Erythroblast (primary cell): ENCODE measurements around the gene MOCS2.

Experiments used
- GATA1 ChIP-seq: IDR thresholded peaks from 2 replicates; pipeline ENCODE4 v1.6.1; 2011; ENCODE audit warnings: low read depth, mild to moderate bottlenecking, control low read depth, low read length, moderate library complexity
- POLR2A ChIP-seq: IDR thresholded peaks from 2 replicates; pipeline ENCODE4 v1.6.1; 2011; ENCODE audit warnings: mild to moderate bottlenecking, low read length

- TF ChIP-seq POLR2A (no peak), GATA1 (no peak)
Observed at GRCh38 chr5:53112909-53113308, 3.4 kb upstream of the MOCS2 start.
